Measurements from ENCODE around the gene LDLRAD2. TPM values are rescaled to one million over a fixed set of nuclear protein-coding genes. Genes with fewer than 3 reads are reported as not detected.

Gene LDLRAD2
- total and polyA plus RNA-seq, 3 donors from 2014 or later = 1.3 to 1.9 (median 1.9) TPM

DNA sequence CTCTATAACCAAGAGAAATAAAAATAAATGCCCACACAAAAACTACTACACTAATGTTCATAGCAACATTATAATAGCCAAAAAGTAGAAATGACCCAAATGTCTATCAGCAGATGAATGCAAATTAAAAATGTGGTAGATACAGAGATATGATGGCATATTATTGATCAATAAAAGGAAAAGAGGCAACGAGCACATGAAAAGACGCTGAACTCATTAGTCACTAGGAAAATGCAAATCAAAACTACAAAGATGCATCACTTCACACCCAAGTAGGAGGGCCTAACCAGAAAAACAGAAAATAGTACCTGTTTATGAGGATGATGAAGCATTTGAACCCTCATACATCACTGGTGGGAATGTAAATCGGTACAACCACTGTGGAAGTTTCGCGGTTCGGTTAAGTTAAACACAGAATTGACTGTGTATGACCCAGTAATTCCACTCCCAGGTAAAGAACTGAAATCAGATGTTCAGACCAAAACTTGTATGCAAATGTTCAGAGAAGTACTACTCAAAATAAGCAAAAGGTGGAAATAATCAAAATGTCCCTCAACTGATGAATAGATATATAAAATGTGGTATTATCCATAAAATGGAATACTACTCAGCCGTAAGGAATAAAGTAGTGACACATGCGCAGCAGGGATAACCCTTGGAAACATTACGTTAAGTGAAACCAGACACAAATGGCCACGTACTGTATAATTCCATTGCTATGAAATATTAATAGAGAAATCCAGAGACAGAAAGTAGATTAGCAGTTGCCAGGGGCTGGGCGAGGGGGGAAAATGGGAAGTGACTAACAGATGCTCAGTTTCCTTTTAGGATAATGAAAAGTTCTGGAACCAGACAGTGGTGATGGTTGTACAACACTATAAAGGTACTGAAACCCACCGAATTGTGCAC, 32.2 kb upstream of the LDLRAD2 start:
- TF ChIP-seq, protein P1, sequence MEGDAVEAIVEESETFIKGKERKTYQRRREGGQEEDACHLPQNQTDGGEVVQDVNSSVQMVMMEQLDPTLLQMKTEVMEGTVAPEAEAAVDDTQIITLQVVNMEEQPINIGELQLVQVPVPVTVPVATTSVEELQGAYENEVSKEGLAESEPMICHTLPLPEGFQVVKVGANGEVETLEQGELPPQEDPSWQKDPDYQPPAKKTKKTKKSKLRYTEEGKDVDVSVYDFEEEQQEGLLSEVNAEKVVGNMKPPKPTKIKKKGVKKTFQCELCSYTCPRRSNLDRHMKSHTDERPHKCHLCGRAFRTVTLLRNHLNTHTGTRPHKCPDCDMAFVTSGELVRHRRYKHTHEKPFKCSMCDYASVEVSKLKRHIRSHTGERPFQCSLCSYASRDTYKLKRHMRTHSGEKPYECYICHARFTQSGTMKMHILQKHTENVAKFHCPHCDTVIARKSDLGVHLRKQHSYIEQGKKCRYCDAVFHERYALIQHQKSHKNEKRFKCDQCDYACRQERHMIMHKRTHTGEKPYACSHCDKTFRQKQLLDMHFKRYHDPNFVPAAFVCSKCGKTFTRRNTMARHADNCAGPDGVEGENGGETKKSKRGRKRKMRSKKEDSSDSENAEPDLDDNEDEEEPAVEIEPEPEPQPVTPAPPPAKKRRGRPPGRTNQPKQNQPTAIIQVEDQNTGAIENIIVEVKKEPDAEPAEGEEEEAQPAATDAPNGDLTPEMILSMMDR (IDR thresholded peaks at IDR 0.05) = no peak
- TF ChIP-seq POLR2A (IDR thresholded peaks at IDR 0.05) = no peak
- intact Hi-C loops (cut with DNase I; ENCODE audit: low total_unique reads) = no loop called here
- Histone ChIP-seq H3K4me1 (peaks cover 16% of the 10 kb centered on the region), H3K4me3 (no peak overlapping the region), H3K9me3 (no peaks in the 10 kb centered on the region), H3K27ac (no peak overlapping the region), H3K36me3 (ENCODE audit: low read depth, missing control alignments) (no peaks in the 10 kb centered on the region), H3K27me3 (no peaks in the 10 kb centered on the region)
- no peak for DNase-seq
- WGBS, 2 donors = 76 to 78% methylated on average over 12 of the region's 12 CpGs

DNA sequence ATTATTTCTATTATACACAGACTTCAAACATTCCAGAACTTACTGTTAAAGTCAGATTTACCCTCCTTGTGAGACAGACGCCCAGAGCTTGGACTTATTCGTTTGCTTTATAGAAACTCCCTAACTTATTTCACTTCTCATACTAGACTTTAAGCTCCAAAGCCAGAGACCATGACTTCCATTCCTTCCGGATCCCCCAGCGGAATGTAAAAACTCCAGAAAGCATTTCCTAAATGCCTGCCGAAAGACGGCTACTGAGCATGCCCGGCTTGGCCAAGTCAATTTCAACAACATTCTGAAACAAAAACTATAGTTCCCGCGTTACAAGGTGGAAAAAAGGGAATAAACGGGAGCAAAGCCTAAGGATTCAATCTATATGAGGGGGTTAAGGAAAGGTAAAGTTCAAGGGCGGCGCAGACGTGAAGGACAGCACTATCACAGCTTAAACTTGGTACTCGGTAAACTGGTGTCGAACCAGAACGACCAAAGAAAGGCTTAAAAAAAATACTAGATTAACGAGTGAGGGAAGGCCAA, 30.2 kb upstream of the LDLRAD2 start:
- Histone ChIP-seq H3K4me3 (peak overlapping the region; percentile 89 to 100), H3K27me3 (no peaks in the 10 kb centered on the region), H3K4me1 (peaks cover 10% of the 10 kb centered on the region), H3K9me3 (no peaks in the 10 kb centered on the region), H3K36me3 (ENCODE audit: low read depth, missing control alignments) (no peaks in the 10 kb centered on the region), H3K27ac (peak overlapping the region; percentile 100)
- DNase-seq = no peak
- 1% methylated on average over 17 of the region's 17 CpGs for whole genome bisulfite sequencing, 2 donors
- TF ChIP-seq, protein P1 (IDR thresholded peaks at IDR 0.05) = no peak
- no peak for TF ChIP-seq POLR2A (IDR thresholded peaks at IDR 0.05)
- intact Hi-C loops (cut with DNase I; ENCODE audit: low total_unique reads) = no loop called here

DNA sequence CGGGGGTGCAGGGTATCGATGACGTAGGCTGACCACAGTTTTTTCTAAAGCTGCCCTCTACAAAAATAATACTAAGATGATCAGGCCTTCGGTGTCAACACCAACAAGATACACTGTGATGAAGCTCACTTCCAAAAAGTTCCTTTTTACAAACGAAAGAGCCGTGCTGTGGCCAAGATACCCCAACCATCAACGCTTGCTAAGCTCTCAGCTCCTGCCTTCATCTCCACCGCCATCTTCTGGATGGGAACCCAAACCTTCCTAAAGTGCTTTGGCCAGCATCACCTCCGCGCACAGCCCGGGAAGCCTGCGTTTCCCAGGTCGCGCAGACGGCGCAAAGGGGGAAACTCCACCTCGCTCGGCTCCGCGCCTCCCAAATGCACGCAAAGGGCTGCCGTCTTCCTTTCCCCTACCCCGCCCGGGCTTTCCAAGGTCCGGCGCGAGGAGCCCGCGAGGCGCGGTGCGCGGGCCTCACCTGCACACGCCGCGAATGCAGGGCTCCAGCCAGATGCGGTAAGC, 29.7 kb upstream of the LDLRAD2 start:
- intact Hi-C loops (cut with DNase I; ENCODE audit: low total_unique reads) = no loop called here
- H3K27ac ChIP-seq = peak overlapping the region; percentile 100
- WGBS, 2 donors = 0% methylated on average over 16 to 37 of the region's 37 CpGs
- no peak for TF ChIP-seq POLR2A (IDR thresholded peaks at IDR 0.05)
- TF ChIP-seq, protein P1 (IDR thresholded peaks at IDR 0.05) = peak in 1 of 3 experiments; percentile 20
- no peaks in the 10 kb centered on the region for H3K9me3 ChIP-seq
- DNase-seq = peak; percentile 78
- H3K27me3 ChIP-seq = no peaks in the 10 kb centered on the region
- H3K4me1 ChIP-seq = peaks cover 10% of the 10 kb centered on the region
- peak overlapping the region; percentile 89 to 100 for H3K4me3 ChIP-seq
- no peaks in the 10 kb centered on the region for H3K36me3 ChIP-seq (ENCODE audit: low read depth, missing control alignments)

DNA sequence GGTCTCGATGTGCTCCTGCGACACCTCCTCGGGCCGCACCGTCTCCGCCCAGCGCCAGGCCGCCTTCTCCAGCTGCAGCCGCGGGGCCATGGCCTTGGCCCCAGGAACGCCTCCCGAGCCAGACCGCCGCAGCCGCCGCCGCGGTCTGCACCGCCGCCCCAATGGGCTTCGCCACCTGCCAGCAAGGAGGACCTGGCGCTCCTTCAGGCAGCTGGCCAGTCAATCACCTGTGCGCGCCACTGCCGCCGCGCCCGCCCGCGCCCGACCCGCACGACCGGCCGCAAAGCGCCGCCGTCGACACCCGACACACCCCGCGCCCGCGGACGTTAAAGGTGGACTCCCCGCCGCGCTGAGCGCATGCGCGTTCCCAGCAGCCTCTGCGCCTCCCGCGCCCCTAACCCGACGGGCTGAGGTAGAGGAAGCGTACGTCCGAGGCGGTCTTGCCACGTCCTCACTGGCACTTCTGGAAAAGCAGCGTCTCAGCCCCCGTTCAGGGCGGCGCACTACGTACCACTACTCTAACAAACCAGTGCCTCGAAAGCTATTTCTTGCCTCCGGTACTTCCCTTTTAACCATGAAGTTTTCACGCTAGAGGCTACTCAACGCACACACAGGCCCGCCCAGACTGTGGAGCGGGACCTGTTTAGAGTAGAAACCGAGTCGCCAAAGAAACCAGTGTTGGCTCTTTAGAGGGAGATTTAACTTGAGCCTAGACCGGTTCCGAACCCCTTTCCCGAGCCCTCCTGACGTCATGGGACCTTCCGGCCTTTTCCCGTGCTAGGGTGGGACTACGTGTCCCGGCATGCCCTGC, 29.0 kb upstream of the LDLRAD2 start, which contains the start of gene USP48:
TSS of gene USP48 (minus strand) at position 282 of the 811 bp plus-strand sequence. CDS start at position 90, 192 bp downstream.
- intact Hi-C loops (cut with DNase I; ENCODE audit: low total_unique reads) = no loop called here
- peak within 1 kb of the TSS; percentile 89 to 100 for H3K4me3 ChIP-seq
- WGBS, 2 donors = 0% methylated on average over 16 to 51 of the region's 82 CpGs
- H3K9me3 ChIP-seq = no peaks in the 10 kb centered on the region
- peak; percentile 4 for TF ChIP-seq POLR2A (IDR thresholded peaks at IDR 0.05)
- TF ChIP-seq, protein P1 (IDR thresholded peaks at IDR 0.05) = peak in 1 of 3 experiments; percentile 28
- peaks cover 10% of the 10 kb centered on the region for H3K4me1 ChIP-seq
- H3K36me3 ChIP-seq (ENCODE audit: low read depth, missing control alignments) = no peaks in the 10 kb centered on the region
- DNase-seq = peak; percentile 100
- no peaks in the 10 kb centered on the region for H3K27me3 ChIP-seq
- H3K27ac ChIP-seq = peak within 1 kb of the TSS; percentile 100

All from testis (tissue), 3 donors.